GM23338 (cell line): ENCODE results near the gene KRT75. TPM values are rescaled to one million over a fixed set of nuclear protein-coding genes. Genes with fewer than 3 reads are reported as not detected.

Experiments
- ATAC-seq: fragments of 200-7000 bp; cut with Tn5 transposase; 3 replicates; pipeline ENCODE4 v1.9.1; 2020
- DNase-seq: peaks from one replicate; pipeline ENCODE4 v3.0.0-alpha.2; 2015; ENCODE audit warnings: low spot score
- H2AFZ ChIP-seq: fragments of 200-600 bp; sonication (generic); 2 replicates; pipeline ENCODE4 v1.8.0; 2016; ENCODE audit warnings: antibody characterized with exemption, mild to moderate bottlenecking, moderate library complexity
- H3F3A ChIP-seq: fragments of 200-600 bp; sonication (generic); replicated peaks from 2 replicates; pipeline ENCODE4 v1.8.0; 2017; ENCODE audit warnings: antibody characterized with exemption, mixed run types, low read depth
- H3K27ac ChIP-seq: fragments of 200-600 bp; sonication (generic); 2 replicates; pipeline ENCODE4 v1.6.1; 2016; ENCODE audit warnings: low read depth
- H3K27me3 ChIP-seq: fragments of 200-600 bp; sonication (generic); 2 replicates; pipeline ENCODE4 v1.8.0; 2016; ENCODE audit warnings: mild to moderate bottlenecking, mixed run types, moderate library complexity; ENCODE audit not compliant: insufficient read depth
- H3K36me3 ChIP-seq: fragments of 200-600 bp; sonication (generic); 2 replicates; pipeline ENCODE4 v1.8.0; 2016; ENCODE audit warnings: mild to moderate bottlenecking; ENCODE audit not compliant: insufficient read depth
- H3K4me1 ChIP-seq: fragments of 200-600 bp; sonication (generic); 2 replicates; pipeline ENCODE4 v1.8.0; 2016; ENCODE audit warnings: mild to moderate bottlenecking, moderate library complexity; ENCODE audit not compliant: insufficient read depth
- H3K4me2 ChIP-seq: fragments of 200-600 bp; sonication (generic); 2 replicates; pipeline ENCODE4 v1.7.1; 2017; ENCODE audit warnings: mixed run types
- H3K4me3 ChIP-seq: fragments of 200-600 bp; sonication (generic); 2 replicates; pipeline ENCODE4 v1.6.1; 2016; ENCODE audit warnings: mixed run types
- H3K79me2 ChIP-seq: fragments of 200-600 bp; sonication (generic); replicated peaks from 2 replicates; pipeline ENCODE4 v1.8.0; 2017; ENCODE audit warnings: mild to moderate bottlenecking; ENCODE audit not compliant: insufficient read depth
- H3K9me2 ChIP-seq: fragments of 200-600 bp; sonication (generic); 2 replicates; pipeline ENCODE4 v1.8.0; 2017; ENCODE audit not compliant: insufficient read depth
- H4K20me1 ChIP-seq: fragments of 200-600 bp; sonication (generic); replicated peaks from 2 replicates; pipeline ENCODE4 v1.8.0; 2017; ENCODE audit warnings: mild to moderate bottlenecking; ENCODE audit not compliant: insufficient read depth
- H3K27ac Mint-ChIP-seq: 2 replicates; pipeline ENCODE4 v1.8.0; 2020; ENCODE audit warnings: inconsistent platforms, mild to moderate bottlenecking, moderate library complexity, mixed read lengths
- H3K27me3 Mint-ChIP-seq: 3 replicates; pipeline ENCODE4 v1.8.0; 2022; ENCODE audit warnings: low read depth, mild to moderate bottlenecking, moderate library complexity, mixed read lengths, inconsistent platforms; ENCODE audit not compliant: insufficient read depth, poor library complexity
- H3K36me3 Mint-ChIP-seq: 3 replicates; pipeline ENCODE4 v1.8.0; 2021; ENCODE audit warnings: low read depth, mild to moderate bottlenecking, inconsistent platforms, moderate library complexity, mixed read lengths
- H3K4me1 Mint-ChIP-seq: 3 replicates; pipeline ENCODE4 v1.8.0; 2020; ENCODE audit warnings: mild to moderate bottlenecking, inconsistent platforms, mixed read lengths
- H3K4me3 Mint-ChIP-seq: 3 replicates; pipeline ENCODE4 v1.8.0; 2021; ENCODE audit warnings: moderate library complexity, mild to moderate bottlenecking, inconsistent platforms, mixed read lengths
- H3K9me3 Mint-ChIP-seq: 3 replicates; pipeline ENCODE4 v1.8.0; 2020; ENCODE audit warnings: moderate library complexity, mild to moderate bottlenecking, inconsistent platforms, mixed read lengths
- CREB1 ChIP-seq: fragments of 250-450 bp; sonication (Bioruptor Pico); IDR thresholded peaks from 2 replicates; pipeline ENCODE4 v1.5.0; 2020; ENCODE audit warnings: low read depth, mild to moderate bottlenecking, moderate library complexity
- EZH2 ChIP-seq: fragments of 200-600 bp; sonication (generic); IDR thresholded peaks from one replicate; pipeline ENCODE4 v1.8.0; 2017; ENCODE audit warnings: antibody characterized with exemption, mild to moderate bottlenecking, low read depth; ENCODE audit not compliant: unreplicated experiment
- EZH2phosphoT487 ChIP-seq: fragments of 200-600 bp; sonication (generic); IDR thresholded peaks from one replicate; pipeline ENCODE4 v1.8.1; 2018; ENCODE audit warnings: antibody characterized with exemption; ENCODE audit not compliant: unreplicated experiment
- JUNB ChIP-seq: IDR thresholded peaks from one replicate; pipeline ENCODE4 v1.6.1; 2016; ENCODE audit warnings: antibody characterized with exemption; ENCODE audit not compliant: unreplicated experiment
- NANOG ChIP-seq: IDR thresholded peaks from 2 replicates; pipeline ENCODE4 v1.6.1; 2016; ENCODE audit warnings: antibody characterized with exemption, borderline replicate concordance
- POLR2AphosphoS5 ChIP-seq: IDR thresholded peaks from 2 replicates; pipeline ENCODE4 v1.6.1; 2016; ENCODE audit warnings: antibody characterized with exemption, low read depth
- STAT1 ChIP-seq: IDR thresholded peaks from one replicate; pipeline ENCODE4 v1.6.1; 2016; ENCODE audit warnings: antibody characterized with exemption; ENCODE audit not compliant: unreplicated experiment
- ZNF114 ChIP-seq: fragments of 250-450 bp; sonication (Bioruptor Pico); IDR thresholded peaks from 2 replicates; pipeline ENCODE4 v1.5.0; 2020; ENCODE audit warnings: mild to moderate bottlenecking, moderate library complexity
- ZNF331 ChIP-seq: fragments of 250-450 bp; sonication (Bioruptor Pico); IDR thresholded peaks from 2 replicates; pipeline ENCODE4 v1.5.0; 2020; ENCODE audit warnings: low read depth, mild to moderate bottlenecking, moderate library complexity
- polyA plus RNA-seq: library from polyadenylated mRNA; unstranded; fragments of >200 nt; fragmentation: Nextera tagmentation; extraction: Ambion mirVana; gene quantifications from 2 replicates; pipeline ENCODE4 v1.2.1, GENCODE V29; 2016
- total RNA-seq: library from RNA; depleted of rRNA; stranded (reverse); fragments of >200 nt; shearing (Covaris generic); gene quantifications from 2 replicates; pipeline ENCODE4 v1.2.3, GENCODE V29; 2014
- TF ChIP-seq, protein P1 (sequence below): IDR thresholded peaks from one replicate; pipeline ENCODE4 v1.6.1; 2018; ENCODE audit warnings: antibody characterized with exemption; ENCODE audit not compliant: unreplicated experiment
- TF ChIP-seq, protein P2 (sequence below): fragments of 250-450 bp; sonication (Bioruptor Pico); IDR thresholded peaks from 2 replicates; pipeline ENCODE4 v1.5.0; 2020; ENCODE audit warnings: mild to moderate bottlenecking, moderate library complexity
- TF ChIP-seq, protein P3 (sequence below), 2 experiments: fragments of 200-600 bp in 1 of 2; sonication (generic) in 1 of 2; conservative IDR thresholded peaks; 2 replicates each; pipeline versions ENCODE4 v1.5.1 to v1.6.1; 2016 to 2017; ENCODE audit warnings: antibody characterized with exemption in 2 of 2, low read depth in 2 of 2, mild to moderate bottlenecking in 2 of 2, moderate library complexity in 1 of 2
- TF ChIP-seq, protein P4 (sequence below): IDR thresholded peaks from 2 replicates; pipeline ENCODE4 v1.6.1; 2016; ENCODE audit warnings: antibody characterized with exemption

KRT75 gene
- total and polyA plus RNA-seq, 2 experiments from 2014 or later = not detected

DNA sequence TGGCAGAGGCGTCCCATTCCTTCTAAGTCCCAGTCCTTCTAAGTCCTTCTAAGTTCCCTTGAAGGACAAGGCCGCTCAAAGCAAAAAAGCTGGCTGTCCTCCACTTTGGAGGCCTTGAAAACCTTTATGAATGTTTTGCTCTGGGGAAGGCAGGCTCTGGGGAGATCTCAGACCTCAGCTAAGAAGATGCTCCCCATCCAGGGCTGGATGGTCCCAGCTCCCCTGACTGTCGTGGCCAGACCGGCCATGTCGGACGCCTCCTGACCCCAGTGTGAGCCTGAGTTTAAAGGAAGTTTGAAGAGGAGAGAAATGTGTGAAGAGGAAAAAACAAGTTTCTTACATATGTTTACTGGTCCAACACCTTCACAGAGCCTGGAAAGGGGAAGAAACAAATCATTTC is 54.6 kb downstream of the KRT75 start:
- Mint-ChIP-seq H3K36me3 (no peaks in the 10 kb centered on the region), H3K27ac (no peak overlapping the region), H3K9me3 (no peaks in the 10 kb centered on the region), H3K4me3 (no peak overlapping the region), H3K27me3 (peaks cover 3% of the 10 kb centered on the region), H3K4me1 (no peaks in the 10 kb centered on the region)
- no peak for DNase-seq
- ATAC-seq = no peak
- no peak overlapping the region for H3K4me2 ChIP-seq
- H3K27ac ChIP-seq = no peak overlapping the region
- no peaks in the 10 kb centered on the region for H3K4me1 ChIP-seq
- TF ChIP-seq, protein P1, sequence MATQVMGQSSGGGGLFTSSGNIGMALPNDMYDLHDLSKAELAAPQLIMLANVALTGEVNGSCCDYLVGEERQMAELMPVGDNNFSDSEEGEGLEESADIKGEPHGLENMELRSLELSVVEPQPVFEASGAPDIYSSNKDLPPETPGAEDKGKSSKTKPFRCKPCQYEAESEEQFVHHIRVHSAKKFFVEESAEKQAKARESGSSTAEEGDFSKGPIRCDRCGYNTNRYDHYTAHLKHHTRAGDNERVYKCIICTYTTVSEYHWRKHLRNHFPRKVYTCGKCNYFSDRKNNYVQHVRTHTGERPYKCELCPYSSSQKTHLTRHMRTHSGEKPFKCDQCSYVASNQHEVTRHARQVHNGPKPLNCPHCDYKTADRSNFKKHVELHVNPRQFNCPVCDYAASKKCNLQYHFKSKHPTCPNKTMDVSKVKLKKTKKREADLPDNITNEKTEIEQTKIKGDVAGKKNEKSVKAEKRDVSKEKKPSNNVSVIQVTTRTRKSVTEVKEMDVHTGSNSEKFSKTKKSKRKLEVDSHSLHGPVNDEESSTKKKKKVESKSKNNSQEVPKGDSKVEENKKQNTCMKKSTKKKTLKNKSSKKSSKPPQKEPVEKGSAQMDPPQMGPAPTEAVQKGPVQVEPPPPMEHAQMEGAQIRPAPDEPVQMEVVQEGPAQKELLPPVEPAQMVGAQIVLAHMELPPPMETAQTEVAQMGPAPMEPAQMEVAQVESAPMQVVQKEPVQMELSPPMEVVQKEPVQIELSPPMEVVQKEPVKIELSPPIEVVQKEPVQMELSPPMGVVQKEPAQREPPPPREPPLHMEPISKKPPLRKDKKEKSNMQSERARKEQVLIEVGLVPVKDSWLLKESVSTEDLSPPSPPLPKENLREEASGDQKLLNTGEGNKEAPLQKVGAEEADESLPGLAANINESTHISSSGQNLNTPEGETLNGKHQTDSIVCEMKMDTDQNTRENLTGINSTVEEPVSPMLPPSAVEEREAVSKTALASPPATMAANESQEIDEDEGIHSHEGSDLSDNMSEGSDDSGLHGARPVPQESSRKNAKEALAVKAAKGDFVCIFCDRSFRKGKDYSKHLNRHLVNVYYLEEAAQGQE = no peak
- TF ChIP-seq JUNB (no peak), EZH2 (no peak), NANOG (no peak), ZNF114 (CRISPR knock-in tag) (no peak), ZNF331 (no peak), CREB1 (CRISPR knock-in tag) (no peak), EZH2phosphoT487 (no peak), STAT1 (no peak), POLR2AphosphoS5 (no peak)
- TF ChIP-seq, protein P2, sequence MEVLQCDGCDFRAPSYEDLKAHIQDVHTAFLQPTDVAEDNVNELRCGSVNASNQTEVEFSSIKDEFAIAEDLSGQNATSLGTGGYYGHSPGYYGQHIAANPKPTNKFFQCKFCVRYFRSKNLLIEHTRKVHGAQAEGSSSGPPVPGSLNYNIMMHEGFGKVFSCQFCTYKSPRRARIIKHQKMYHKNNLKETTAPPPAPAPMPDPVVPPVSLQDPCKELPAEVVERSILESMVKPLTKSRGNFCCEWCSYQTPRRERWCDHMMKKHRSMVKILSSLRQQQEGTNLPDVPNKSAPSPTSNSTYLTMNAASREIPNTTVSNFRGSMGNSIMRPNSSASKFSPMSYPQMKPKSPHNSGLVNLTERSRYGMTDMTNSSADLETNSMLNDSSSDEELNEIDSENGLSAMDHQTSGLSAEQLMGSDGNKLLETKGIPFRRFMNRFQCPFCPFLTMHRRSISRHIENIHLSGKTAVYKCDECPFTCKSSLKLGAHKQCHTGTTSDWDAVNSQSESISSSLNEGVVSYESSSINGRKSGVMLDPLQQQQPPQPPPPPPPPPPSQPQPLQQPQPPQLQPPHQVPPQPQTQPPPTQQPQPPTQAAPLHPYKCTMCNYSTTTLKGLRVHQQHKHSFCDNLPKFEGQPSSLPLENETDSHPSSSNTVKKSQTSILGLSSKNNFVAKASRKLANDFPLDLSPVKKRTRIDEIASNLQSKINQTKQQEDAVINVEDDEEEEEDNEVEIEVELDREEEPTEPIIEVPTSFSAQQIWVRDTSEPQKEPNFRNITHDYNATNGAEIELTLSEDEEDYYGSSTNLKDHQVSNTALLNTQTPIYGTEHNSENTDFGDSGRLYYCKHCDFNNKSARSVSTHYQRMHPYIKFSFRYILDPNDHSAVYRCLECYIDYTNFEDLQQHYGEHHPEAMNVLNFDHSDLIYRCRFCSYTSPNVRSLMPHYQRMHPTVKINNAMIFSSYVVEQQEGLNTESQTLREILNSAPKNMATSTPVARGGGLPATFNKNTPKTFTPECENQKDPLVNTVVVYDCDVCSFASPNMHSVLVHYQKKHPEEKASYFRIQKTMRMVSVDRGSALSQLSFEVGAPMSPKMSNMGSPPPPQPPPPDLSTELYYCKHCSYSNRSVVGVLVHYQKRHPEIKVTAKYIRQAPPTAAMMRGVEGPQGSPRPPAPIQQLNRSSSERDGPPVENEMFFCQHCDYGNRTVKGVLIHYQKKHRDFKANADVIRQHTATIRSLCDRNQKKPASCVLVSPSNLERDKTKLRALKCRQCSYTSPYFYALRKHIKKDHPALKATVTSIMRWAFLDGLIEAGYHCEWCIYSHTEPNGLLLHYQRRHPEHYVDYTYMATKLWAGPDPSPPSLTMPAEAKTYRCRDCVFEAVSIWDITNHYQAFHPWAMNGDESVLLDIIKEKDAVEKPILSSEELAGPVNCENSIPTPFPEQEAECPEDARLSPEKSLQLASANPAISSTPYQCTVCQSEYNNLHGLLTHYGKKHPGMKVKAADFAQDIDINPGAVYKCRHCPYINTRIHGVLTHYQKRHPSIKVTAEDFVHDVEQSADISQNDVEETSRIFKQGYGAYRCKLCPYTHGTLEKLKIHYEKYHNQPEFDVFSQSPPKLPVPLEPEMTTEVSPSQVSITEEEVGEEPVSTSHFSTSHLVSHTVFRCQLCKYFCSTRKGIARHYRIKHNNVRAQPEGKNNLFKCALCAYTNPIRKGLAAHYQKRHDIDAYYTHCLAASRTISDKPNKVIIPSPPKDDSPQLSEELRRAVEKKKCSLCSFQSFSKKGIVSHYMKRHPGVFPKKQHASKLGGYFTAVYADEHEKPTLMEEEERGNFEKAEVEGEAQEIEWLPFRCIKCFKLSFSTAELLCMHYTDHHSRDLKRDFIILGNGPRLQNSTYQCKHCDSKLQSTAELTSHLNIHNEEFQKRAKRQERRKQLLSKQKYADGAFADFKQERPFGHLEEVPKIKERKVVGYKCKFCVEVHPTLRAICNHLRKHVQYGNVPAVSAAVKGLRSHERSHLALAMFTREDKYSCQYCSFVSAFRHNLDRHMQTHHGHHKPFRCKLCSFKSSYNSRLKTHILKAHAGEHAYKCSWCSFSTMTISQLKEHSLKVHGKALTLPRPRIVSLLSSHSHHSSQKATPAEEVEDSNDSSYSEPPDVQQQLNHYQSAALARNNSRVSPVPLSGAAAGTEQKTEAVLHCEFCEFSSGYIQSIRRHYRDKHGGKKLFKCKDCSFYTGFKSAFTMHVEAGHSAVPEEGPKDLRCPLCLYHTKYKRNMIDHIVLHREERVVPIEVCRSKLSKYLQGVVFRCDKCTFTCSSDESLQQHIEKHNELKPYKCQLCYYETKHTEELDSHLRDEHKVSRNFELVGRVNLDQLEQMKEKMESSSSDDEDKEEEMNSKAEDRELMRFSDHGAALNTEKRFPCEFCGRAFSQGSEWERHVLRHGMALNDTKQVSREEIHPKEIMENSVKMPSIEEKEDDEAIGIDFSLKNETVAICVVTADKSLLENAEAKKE = no peak
- TF ChIP-seq, protein P3, sequence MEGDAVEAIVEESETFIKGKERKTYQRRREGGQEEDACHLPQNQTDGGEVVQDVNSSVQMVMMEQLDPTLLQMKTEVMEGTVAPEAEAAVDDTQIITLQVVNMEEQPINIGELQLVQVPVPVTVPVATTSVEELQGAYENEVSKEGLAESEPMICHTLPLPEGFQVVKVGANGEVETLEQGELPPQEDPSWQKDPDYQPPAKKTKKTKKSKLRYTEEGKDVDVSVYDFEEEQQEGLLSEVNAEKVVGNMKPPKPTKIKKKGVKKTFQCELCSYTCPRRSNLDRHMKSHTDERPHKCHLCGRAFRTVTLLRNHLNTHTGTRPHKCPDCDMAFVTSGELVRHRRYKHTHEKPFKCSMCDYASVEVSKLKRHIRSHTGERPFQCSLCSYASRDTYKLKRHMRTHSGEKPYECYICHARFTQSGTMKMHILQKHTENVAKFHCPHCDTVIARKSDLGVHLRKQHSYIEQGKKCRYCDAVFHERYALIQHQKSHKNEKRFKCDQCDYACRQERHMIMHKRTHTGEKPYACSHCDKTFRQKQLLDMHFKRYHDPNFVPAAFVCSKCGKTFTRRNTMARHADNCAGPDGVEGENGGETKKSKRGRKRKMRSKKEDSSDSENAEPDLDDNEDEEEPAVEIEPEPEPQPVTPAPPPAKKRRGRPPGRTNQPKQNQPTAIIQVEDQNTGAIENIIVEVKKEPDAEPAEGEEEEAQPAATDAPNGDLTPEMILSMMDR (conservative IDR thresholded peaks at IDR 0.05; ENCODE audit: low read depth in 2 of 2) = no peak
- TF ChIP-seq, protein P4, sequence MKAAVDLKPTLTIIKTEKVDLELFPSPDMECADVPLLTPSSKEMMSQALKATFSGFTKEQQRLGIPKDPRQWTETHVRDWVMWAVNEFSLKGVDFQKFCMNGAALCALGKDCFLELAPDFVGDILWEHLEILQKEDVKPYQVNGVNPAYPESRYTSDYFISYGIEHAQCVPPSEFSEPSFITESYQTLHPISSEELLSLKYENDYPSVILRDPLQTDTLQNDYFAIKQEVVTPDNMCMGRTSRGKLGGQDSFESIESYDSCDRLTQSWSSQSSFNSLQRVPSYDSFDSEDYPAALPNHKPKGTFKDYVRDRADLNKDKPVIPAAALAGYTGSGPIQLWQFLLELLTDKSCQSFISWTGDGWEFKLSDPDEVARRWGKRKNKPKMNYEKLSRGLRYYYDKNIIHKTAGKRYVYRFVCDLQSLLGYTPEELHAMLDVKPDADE = no peak
- no peaks in the 10 kb centered on the region for H3K36me3 ChIP-seq
- no peaks in the 10 kb centered on the region for H3K79me2 ChIP-seq
- no peak overlapping the region for H2AFZ ChIP-seq
- H4K20me1 ChIP-seq = no peaks in the 10 kb centered on the region
- H3K9me2 ChIP-seq = no peaks in the 10 kb centered on the region
- H3F3A ChIP-seq = no peaks in the 10 kb centered on the region
- no peak overlapping the region for H3K4me3 ChIP-seq
- no peaks in the 10 kb centered on the region for H3K27me3 ChIP-seq
